ENCODE measurements around the gene TAF1C. TPM values are rescaled to one million over a fixed set of nuclear protein-coding genes. Genes with fewer than 3 reads are reported as not detected.

Gene TAF1C
- total and polyA plus RNA-seq, 2 donors (not counting 3 experiments of a cell fraction or from before 2014, with no cell fraction given), result 57.2 to 77.6 TPM

- Histone ChIP-seq H2AFZ (ENCODE audit: low read depth, low read length) (no peak overlapping the region), H3K9me1 (replicated peaks; ENCODE audit: control insufficient read depth, extremely low read depth, insufficient read depth, low read length) (no peaks in the 10 kb centered on the region), H3K27me3 (ENCODE audit: control insufficient read depth in 2 of 2, insufficient read depth in 2 of 2, low read length in 2 of 2) (no peaks in the 10 kb centered on the region), H3K4me3 (replicated peaks in 1 of 3; ENCODE audit: insufficient read depth in 1 of 3, low read depth in 1 of 3, low read length in 3 of 3) (no peak overlapping the region), H3K4me2 (ENCODE audit: insufficient read depth, low read length) (no peak overlapping the region), H3K27ac (ENCODE audit: insufficient read depth, low read depth, low read length) (no peak overlapping the region), H3K79me2 (ENCODE audit: control insufficient read depth, insufficient read depth, low read length) (no peaks in the 10 kb centered on the region), H4K20me1 (replicated peaks; ENCODE audit: control insufficient read depth, extremely low read depth, insufficient read depth, low read length) (no peaks in the 10 kb centered on the region), H3K9ac (replicated peaks; ENCODE audit: extremely low read depth, insufficient read depth, low read length) (no peak overlapping the region), H3K4me1 (ENCODE audit: control insufficient read depth, extremely low read depth, insufficient read depth, low read length) (no peaks in the 10 kb centered on the region), H3K36me3 (ENCODE audit: control insufficient read depth in 2 of 2, extremely low read depth in 1 of 2, insufficient read depth in 2 of 2, low read length in 2 of 2) (no peaks in the 10 kb centered on the region), H3K9me3 (replicated peaks; ENCODE audit: control insufficient read depth, insufficient read depth, low read length) (no peaks in the 10 kb centered on the region)
- dilution Hi-C loops (cut with MboI; ENCODE audit: extremely low pct_ligation_motif_present, low sequenced_read_pairs) (no loop called here), intact Hi-C loops (cut with micrococcal nuclease) (no loop called here)
- FAIRE-seq (no peak), DNase-seq (ENCODE audit: low read depth, low spot score) (no peak)
- no TSS peak for BruUV-seq (replicated peaks)
- POLR2A ChIA-PET, result no interaction called here
- no peak for TF ChIP-seq JUN (IDR thresholded peaks at IDR 0.05; ENCODE audit: borderline replicate concordance, insufficient read depth, insufficient read length, low read depth)
- TF ChIP-seq MYC (IDR thresholded peaks at IDR 0.05; ENCODE audit: low read depth, low read length), result no peak
- TF ChIP-seq EZH2 (IDR thresholded peaks at IDR 0.05; ENCODE audit: borderline replicate concordance, low read depth, low read length, severe bottlenecking), result no peak
- TF ChIP-seq MAX (IDR thresholded peaks at IDR 0.05; ENCODE audit: insufficient read depth, insufficient read length), result no peak
- no peak for TF ChIP-seq POLR2A (IDR thresholded peaks at IDR 0.05; ENCODE audit: low read depth, low read length)
- TF ChIP-seq GATA2 (IDR thresholded peaks at IDR 0.05; ENCODE audit: insufficient read depth, insufficient read length, low read depth, low read length), result no peak
- CTCF ChIA-PET, result interaction anchor here (2.0 kb wide), 1 partner anchor 9 kb away, joined by 7 read pairs; the partner anchor contains the start of gene TAF1C
Measured at GRCh38 chr16:84196101-84196500, 9.2 kb upstream of the TAF1C start.

GRCh38 chr16:84195201-84196093 lies 8.6 kb upstream of the TAF1C start:
- Histone ChIP-seq H3K79me2 (ENCODE audit: control insufficient read depth, insufficient read depth, low read length) (no peaks in the 10 kb centered on the region), H3K27me3 (ENCODE audit: control insufficient read depth in 2 of 2, insufficient read depth in 2 of 2, low read length in 2 of 2) (no peaks in the 10 kb centered on the region), H4K20me1 (replicated peaks; ENCODE audit: control insufficient read depth, extremely low read depth, insufficient read depth, low read length) (no peaks in the 10 kb centered on the region), H3K9ac (replicated peaks; ENCODE audit: extremely low read depth, insufficient read depth, low read length) (no peak overlapping the region), H3K9me1 (replicated peaks; ENCODE audit: control insufficient read depth, extremely low read depth, insufficient read depth, low read length) (no peaks in the 10 kb centered on the region), H3K4me3 (replicated peaks in 1 of 3; ENCODE audit: insufficient read depth in 1 of 3, low read depth in 1 of 3, low read length in 3 of 3) (no peak overlapping the region), H3K4me2 (ENCODE audit: insufficient read depth, low read length) (no peak overlapping the region), H2AFZ (ENCODE audit: low read depth, low read length) (no peak overlapping the region), H3K27ac (ENCODE audit: insufficient read depth, low read depth, low read length) (no peak overlapping the region), H3K36me3 (ENCODE audit: control insufficient read depth in 2 of 2, extremely low read depth in 1 of 2, insufficient read depth in 2 of 2, low read length in 2 of 2) (no peaks in the 10 kb centered on the region), H3K4me1 (ENCODE audit: control insufficient read depth, extremely low read depth, insufficient read depth, low read length) (no peaks in the 10 kb centered on the region), H3K9me3 (replicated peaks; ENCODE audit: control insufficient read depth, insufficient read depth, low read length) (no peaks in the 10 kb centered on the region)
- FAIRE-seq (no peak), DNase-seq (ENCODE audit: low read depth, low spot score) (no peak)
- BruUV-seq (replicated peaks), result no TSS peak
- no peak for TF ChIP-seq POLR2AphosphoS5 (IDR thresholded peaks at IDR 0.05; ENCODE audit: insufficient read depth, low read depth, low read length)
- no peak for TF ChIP-seq POLR2A (IDR thresholded peaks at IDR 0.05; ENCODE audit: low read depth, low read length)
- no peak for TF ChIP-seq MAX (IDR thresholded peaks at IDR 0.05; ENCODE audit: insufficient read depth, insufficient read length)
- no peak for TF ChIP-seq MYC (IDR thresholded peaks at IDR 0.05; ENCODE audit: low read depth, low read length)
- no peak for TF ChIP-seq GATA2 (IDR thresholded peaks at IDR 0.05; ENCODE audit: insufficient read depth, insufficient read length, low read depth, low read length)
- TF ChIP-seq CTCF (IDR thresholded peaks at IDR 0.05; ENCODE audit: extremely low read depth in 1 of 2, insufficient read depth in 1 of 2, low read depth in 1 of 2, low read length in 2 of 2), result no peak
- no peak for TF ChIP-seq JUN (IDR thresholded peaks at IDR 0.05; ENCODE audit: borderline replicate concordance, insufficient read depth, insufficient read length, low read depth)
- no peak for TF ChIP-seq EZH2 (IDR thresholded peaks at IDR 0.05; ENCODE audit: borderline replicate concordance, low read depth, low read length, severe bottlenecking)
- no peak for TF ChIP-seq FOS (IDR thresholded peaks at IDR 0.05; ENCODE audit: borderline replicate concordance, insufficient read depth, low read length)
- intact Hi-C loops (cut with micrococcal nuclease), result no loop called here
- POLR2A ChIA-PET, result no interaction called here
- dilution Hi-C loops (cut with MboI; ENCODE audit: extremely low pct_ligation_motif_present, low sequenced_read_pairs), result no loop called here
- CTCF ChIA-PET, result interaction anchor here (2.0 kb wide), 1 partner anchor 9 kb away, joined by 7 read pairs; the partner anchor contains the start of gene TAF1C

Measured in endothelial cell of umbilical vein (primary cell).